Measurements from ENCODE around the gene ZBED4.

ZBED4 gene

DNA sequence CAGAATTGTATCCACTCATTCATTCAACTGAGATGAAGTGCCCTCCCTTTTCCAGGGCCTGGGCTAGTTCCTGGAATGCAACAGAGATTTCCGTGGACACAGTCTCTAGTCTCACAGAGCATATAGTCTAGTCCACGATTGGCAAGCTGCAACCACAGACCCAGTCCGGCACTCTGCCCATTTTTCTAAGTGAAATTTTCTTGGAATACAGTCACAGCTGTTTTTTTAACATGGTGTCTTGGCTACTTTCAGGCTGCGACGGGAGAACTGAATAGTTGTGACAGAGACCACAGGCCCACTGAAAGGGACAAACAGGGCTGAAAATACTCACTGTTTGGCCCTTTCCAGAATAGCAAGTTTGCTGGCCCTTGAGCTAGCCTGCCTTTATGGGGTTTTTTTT lies 35.4 kb downstream of the ZBED4 start:
- no peak overlapping the region for H3K4me3 ChIP-seq (ENCODE audit: low read depth, low read length)
- TF ChIP-seq, protein P1, sequence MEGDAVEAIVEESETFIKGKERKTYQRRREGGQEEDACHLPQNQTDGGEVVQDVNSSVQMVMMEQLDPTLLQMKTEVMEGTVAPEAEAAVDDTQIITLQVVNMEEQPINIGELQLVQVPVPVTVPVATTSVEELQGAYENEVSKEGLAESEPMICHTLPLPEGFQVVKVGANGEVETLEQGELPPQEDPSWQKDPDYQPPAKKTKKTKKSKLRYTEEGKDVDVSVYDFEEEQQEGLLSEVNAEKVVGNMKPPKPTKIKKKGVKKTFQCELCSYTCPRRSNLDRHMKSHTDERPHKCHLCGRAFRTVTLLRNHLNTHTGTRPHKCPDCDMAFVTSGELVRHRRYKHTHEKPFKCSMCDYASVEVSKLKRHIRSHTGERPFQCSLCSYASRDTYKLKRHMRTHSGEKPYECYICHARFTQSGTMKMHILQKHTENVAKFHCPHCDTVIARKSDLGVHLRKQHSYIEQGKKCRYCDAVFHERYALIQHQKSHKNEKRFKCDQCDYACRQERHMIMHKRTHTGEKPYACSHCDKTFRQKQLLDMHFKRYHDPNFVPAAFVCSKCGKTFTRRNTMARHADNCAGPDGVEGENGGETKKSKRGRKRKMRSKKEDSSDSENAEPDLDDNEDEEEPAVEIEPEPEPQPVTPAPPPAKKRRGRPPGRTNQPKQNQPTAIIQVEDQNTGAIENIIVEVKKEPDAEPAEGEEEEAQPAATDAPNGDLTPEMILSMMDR (IDR thresholded peaks at IDR 0.05; ENCODE audit: borderline replicate concordance, insufficient read depth, low read depth, low read length): no peak

DNA sequence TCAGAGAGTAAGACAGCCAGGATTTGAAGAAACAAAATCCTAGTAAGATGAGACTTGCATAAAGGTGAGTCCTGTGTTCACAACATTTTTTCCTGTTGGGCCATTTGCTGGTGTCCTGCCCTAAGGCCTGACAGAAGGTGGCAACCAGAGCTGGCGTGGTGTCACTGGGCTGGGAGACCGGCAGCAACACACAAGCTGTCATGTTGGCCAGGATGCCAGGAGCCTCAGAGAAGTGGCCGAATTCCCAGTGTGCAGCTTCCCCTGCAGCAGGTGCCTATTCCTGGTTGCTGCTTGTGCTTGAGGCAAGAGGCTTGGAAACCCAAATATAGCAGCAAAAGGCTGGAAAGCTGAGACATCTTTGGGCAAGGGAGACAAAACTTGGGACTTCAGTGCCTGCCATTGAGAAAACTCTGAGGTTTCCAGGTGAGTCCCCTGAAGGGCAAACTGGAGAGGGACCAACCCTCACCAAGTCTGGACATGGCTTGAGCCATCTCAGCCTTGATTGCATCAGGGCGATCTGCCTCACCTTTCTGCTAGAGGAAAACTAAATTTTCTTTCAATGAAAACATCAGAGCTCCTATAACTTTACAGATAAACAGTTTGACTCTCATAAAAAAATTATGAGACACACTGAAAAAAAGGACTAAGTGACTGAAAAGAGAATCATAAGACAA lies 38.7 kb downstream of the ZBED4 start:
- TF ChIP-seq, protein P1 (IDR thresholded peaks at IDR 0.05; ENCODE audit: borderline replicate concordance, insufficient read depth, low read depth, low read length): no peak

DNA sequence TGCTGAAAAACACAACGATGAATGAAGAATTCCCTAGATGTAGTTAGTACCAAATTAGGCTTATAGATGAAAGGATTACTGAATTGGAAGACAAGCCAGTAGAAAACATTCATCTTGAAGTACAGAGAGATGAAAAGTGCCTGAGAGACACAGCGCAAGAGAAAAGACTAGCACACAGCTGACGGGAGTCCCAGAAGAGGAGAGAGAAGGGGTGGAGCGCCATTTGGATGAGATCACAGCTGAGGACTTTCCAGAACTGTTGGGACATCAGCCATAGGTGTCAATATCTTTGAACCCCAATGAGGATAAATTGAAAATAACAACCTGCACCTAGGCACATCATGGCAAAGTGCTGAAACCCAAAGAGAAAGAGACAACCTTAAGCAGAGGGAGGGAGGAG lies 39.4 kb downstream of the ZBED4 start:
- TF ChIP-seq, protein P1 (IDR thresholded peaks at IDR 0.05; ENCODE audit: borderline replicate concordance, insufficient read depth, low read depth, low read length): no peak

More for the DNA sequence above, 38.7 kb downstream of the ZBED4 start:
- H3K4me3 ChIP-seq (ENCODE audit: low read depth, low read length): no peak overlapping the region

DNA sequence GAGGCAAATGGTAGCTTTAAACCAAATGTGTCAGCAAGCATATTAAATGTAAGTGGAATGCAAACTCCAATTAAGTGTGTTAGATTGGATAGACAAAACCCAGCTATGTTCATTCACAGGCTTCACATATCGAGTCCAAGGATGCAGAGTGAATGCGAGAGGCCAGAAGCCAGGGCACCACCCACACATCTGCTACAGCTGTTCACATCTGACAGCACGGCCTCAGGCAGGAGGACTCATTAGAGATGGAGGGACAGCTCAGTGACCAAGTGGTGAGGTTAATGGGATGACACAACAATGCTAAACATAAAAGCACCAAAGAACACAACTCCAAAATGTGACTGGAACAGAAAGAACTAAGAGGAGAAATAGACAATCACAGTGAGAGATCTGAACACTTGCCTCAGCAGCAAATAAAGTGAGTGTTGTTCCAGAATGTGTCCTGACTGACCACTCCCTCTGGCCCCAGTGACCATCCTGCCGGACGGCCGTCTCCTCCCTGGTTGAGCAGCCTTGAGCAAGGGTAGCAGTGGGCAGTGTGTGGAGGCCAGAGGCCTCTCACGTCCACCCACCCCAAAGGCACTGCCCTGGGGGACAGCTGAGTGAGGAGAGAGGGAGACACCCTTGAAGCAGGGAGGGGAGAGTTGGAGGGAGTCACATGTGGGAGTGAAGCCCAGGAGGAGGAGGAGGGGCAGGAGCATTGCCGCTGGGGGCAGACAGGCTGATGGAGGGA lies 40.8 kb downstream of the ZBED4 start:
- H3K4me3 ChIP-seq (ENCODE audit: low read depth, low read length): no peak overlapping the region
- TF ChIP-seq, protein P1 (IDR thresholded peaks at IDR 0.05; ENCODE audit: borderline replicate concordance, insufficient read depth, low read depth, low read length): no peak

More for the DNA sequence above, 39.4 kb downstream of the ZBED4 start:
- no peak overlapping the region for H3K4me3 ChIP-seq (ENCODE audit: low read depth, low read length)

DNA sequence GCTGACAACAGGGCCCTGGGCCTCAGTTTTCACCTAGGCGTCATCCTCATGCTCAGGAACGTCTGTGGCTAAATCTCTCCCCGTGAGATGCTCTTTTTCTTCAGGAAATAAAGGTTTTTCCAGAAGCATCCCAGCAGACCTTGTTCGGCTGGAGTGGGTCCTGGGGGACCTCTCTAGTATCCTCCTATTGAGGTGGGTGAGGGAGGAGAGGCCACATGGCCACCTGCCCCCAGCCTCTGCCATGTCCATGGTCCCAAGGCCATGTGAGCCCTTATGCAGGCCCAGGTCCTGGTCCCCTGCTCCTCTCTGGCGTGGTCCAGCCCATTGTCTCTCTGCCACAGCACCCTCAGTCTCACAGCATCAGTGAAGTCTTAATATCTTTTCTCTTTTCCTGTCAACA lies 42.6 kb downstream of the ZBED4 start:
- TF ChIP-seq, protein P1 (IDR thresholded peaks at IDR 0.05; ENCODE audit: borderline replicate concordance, insufficient read depth, low read depth, low read length): no peak
- no peak overlapping the region for H3K4me3 ChIP-seq (ENCODE audit: low read depth, low read length)

DNA sequence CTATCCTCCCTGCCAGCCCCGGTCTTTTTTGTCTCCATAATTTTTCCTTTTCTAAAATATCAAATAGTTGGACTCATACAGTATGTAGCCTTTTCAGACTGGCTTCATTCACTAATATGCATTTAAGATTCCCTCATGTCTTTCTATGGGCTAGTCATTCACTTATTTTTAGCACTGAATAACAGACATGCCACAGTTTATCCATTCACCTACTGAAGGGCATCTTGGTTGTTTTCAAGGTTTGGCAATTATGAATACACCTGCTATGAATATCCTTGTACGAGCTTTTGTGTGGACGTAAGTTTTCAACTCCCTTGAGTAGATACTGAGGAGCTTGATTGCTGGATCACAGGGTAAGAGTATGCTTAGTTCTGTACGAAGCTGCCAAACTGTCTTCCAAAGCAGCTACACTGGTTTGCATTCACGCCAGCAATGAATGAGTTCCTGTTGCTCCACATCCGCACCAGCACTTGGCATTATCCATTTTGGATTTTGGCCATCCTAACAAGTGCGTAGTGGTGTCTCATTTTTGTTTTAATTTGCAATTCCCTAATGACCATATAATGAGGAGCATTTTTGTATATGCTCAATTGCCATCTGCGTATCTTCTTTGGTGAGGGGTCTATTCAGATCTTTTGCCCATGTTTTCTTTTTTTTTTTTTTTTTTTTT lies 43.5 kb downstream of the ZBED4 start:
- TF ChIP-seq, protein P1 (IDR thresholded peaks at IDR 0.05; ENCODE audit: borderline replicate concordance, insufficient read depth, low read depth, low read length): no peak
- no peak overlapping the region for H3K4me3 ChIP-seq (ENCODE audit: low read depth, low read length)
